ENCODE results near the gene TPX2.

Gene TPX2

GRCh38 chr20:31718952-31719643 is 20.0 kb upstream of the TPX2 start:
- in situ Hi-C loops (cut with MboI; ENCODE audit: low sequenced_read_pairs), result no loop called here

GRCh38 chr20:31719644-31720485 is 19.2 kb upstream of the TPX2 start:
- in situ Hi-C loops (cut with MboI; ENCODE audit: low sequenced_read_pairs), result loop anchor here (10.0 kb wide), 1 partner anchor 55 kb away; no protein-coding TSS in a partner anchor

GRCh38 chr20:31720486-31721407 is 18.3 kb upstream of the TPX2 start:
- in situ Hi-C loops (cut with MboI; ENCODE audit: low sequenced_read_pairs), result loop anchor here (10.0 kb wide), 1 partner anchor 56 kb away; no protein-coding TSS in a partner anchor

GRCh38 chr20:31721408-31722256 is 17.5 kb upstream of the TPX2 start:
- in situ Hi-C loops (cut with MboI; ENCODE audit: low sequenced_read_pairs), result loop anchor here (10.0 kb wide), 1 partner anchor 57 kb away; no protein-coding TSS in a partner anchor

GRCh38 chr20:31722257-31723068 is 16.6 kb upstream of the TPX2 start, which contains the start of gene BCL2L1:
TSS of gene BCL2L1 (minus strand) at chr20:31722868. CDS start at chr20:31722218, 650 bp downstream.
- in situ Hi-C loops (cut with MboI; ENCODE audit: low sequenced_read_pairs), result loop anchor here (10.0 kb wide), 1 partner anchor 58 kb away; no protein-coding TSS in a partner anchor

- in situ Hi-C loops (cut with MboI; ENCODE audit: low sequenced_read_pairs), result loop anchor here (10.0 kb wide), 1 partner anchor 58 kb away; no protein-coding TSS in a partner anchor
These were observed 16.1 kb upstream of the TPX2 start for GRCh38 chr20:31723069-31723318.

- in situ Hi-C loops (cut with MboI; ENCODE audit: low sequenced_read_pairs), result loop anchor here (10.0 kb wide), 1 partner anchor 59 kb away; no protein-coding TSS in a partner anchor
These were observed 15.6 kb upstream of the TPX2 start for GRCh38 chr20:31723319-31724078.

GRCh38 chr20:31731321-31731717 is 7.8 kb upstream of the TPX2 start:
- in situ Hi-C loops (cut with MboI; ENCODE audit: low sequenced_read_pairs), result loop anchor here (25.0 kb wide), 1 partner anchor 144 kb away; no protein-coding TSS in a partner anchor

- in situ Hi-C loops (cut with MboI; ENCODE audit: low sequenced_read_pairs), result loop anchor here (25.0 kb wide), 1 partner anchor 152 kb away; no protein-coding TSS in a partner anchor
These were observed 474 bp downstream of the TPX2 start for GRCh38 chr20:31739550-31739977.

- in situ Hi-C loops (cut with MboI; ENCODE audit: low sequenced_read_pairs), result loop anchor here (25.0 kb wide), 1 partner anchor 153 kb away; no protein-coding TSS in a partner anchor
These were observed 1.1 kb downstream of the TPX2 start for GRCh38 chr20:31740208-31740607.

- in situ Hi-C loops (cut with MboI; ENCODE audit: low sequenced_read_pairs), result loop anchor here (25.0 kb wide), 1 partner anchor 153 kb away; no protein-coding TSS in a partner anchor
These were observed 1.7 kb downstream of the TPX2 start for GRCh38 chr20:31740656-31741323.

- in situ Hi-C loops (cut with MboI; ENCODE audit: low sequenced_read_pairs), result loop anchor here (25.0 kb wide), 1 partner anchor 159 kb away; no protein-coding TSS in a partner anchor
These were observed 7.2 kb downstream of the TPX2 start for GRCh38 chr20:31746068-31746878.

GRCh38 chr20:31747028-31747427 is 7.9 kb downstream of the TPX2 start:
- in situ Hi-C loops (cut with MboI; ENCODE audit: low sequenced_read_pairs), result loop anchor here (25.0 kb wide), 1 partner anchor 160 kb away; no protein-coding TSS in a partner anchor

- in situ Hi-C loops (cut with MboI; ENCODE audit: low sequenced_read_pairs), result loop anchor here (25.0 kb wide), 1 partner anchor 160 kb away; no protein-coding TSS in a partner anchor
These were observed 8.6 kb downstream of the TPX2 start for GRCh38 chr20:31747640-31748039.

- in situ Hi-C loops (cut with MboI; ENCODE audit: low sequenced_read_pairs), result loop anchor here (25.0 kb wide), 1 partner anchor 162 kb away; no protein-coding TSS in a partner anchor
These were observed 10.1 kb downstream of the TPX2 start for GRCh38 chr20:31749223-31749622.

- in situ Hi-C loops (cut with MboI; ENCODE audit: low sequenced_read_pairs), result no loop called here
These were observed 12.0 kb downstream of the TPX2 start for GRCh38 chr20:31751126-31751525.
